DND-41 (cell line): ENCODE measurements around the gene FMO2.

Experiments used
- ATAC-seq: fragments of 200-7000 bp; cut with Tn5 transposase; 3 replicates; pipeline ENCODE4 v1.9.1; 2021; ENCODE audit warnings: low read depth; ENCODE audit not compliant: insufficient read depth
- DNase-seq: peaks from one replicate; pipeline ENCODE4 v3.0.0-alpha.2; 2020
- H2AFZ ChIP-seq: 2 replicates; pipeline ENCODE4 v1.6.0; 2012; ENCODE audit warnings: low read depth, low read length
- H3K27ac ChIP-seq: 2 replicates; pipeline ENCODE4 v1.5.1; 2012; ENCODE audit warnings: low read length, inconsistent platforms
- H3K27me3 ChIP-seq: fragments of 200-600 bp; sonication (generic); 2 replicates; pipeline ENCODE4 v1.6.0; 2012; ENCODE audit warnings: low read length, mild to moderate bottlenecking, inconsistent platforms; ENCODE audit not compliant: insufficient read depth, poor library complexity
- H3K36me3 ChIP-seq: 2 replicates; pipeline ENCODE4 v1.5.1; 2012; ENCODE audit warnings: low read length, inconsistent platforms; ENCODE audit not compliant: insufficient read depth
- H3K4me1 ChIP-seq: 2 replicates; pipeline ENCODE4 v1.5.1; 2012; ENCODE audit warnings: mild to moderate bottlenecking, low read length; ENCODE audit not compliant: insufficient read depth
- H3K4me2 ChIP-seq: 2 replicates; pipeline ENCODE4 v1.6.0; 2012; ENCODE audit warnings: mild to moderate bottlenecking, moderate library complexity, low read length, inconsistent platforms; ENCODE audit not compliant: insufficient read depth
- H3K4me3 ChIP-seq, 2 experiments: fragments of 200-600 bp in 1 of 2; shearing (Covaris generic) in 1 of 2; 2 replicates each; pipeline ENCODE4 v1.5.1; 2012 to 2016; ENCODE audit warnings: inconsistent platforms in 2 of 2, low read length in 2 of 2, mild to moderate bottlenecking in 2 of 2, low read depth in 1 of 2, moderate library complexity in 1 of 2
- H3K79me2 ChIP-seq: 2 replicates; pipeline ENCODE4 v1.6.0; 2012; ENCODE audit warnings: low read length, inconsistent platforms; ENCODE audit not compliant: insufficient read depth
- H3K9ac ChIP-seq: 2 replicates; pipeline ENCODE4 v1.6.0; 2012; ENCODE audit warnings: low read depth, mild to moderate bottlenecking, inconsistent platforms, low read length, moderate library complexity
- H3K9me3 ChIP-seq: 2 replicates; pipeline ENCODE4 v1.5.1; 2012; ENCODE audit warnings: low read length, moderate library complexity, mild to moderate bottlenecking, inconsistent platforms; ENCODE audit not compliant: insufficient read depth, severe bottlenecking
- H4K20me1 ChIP-seq: 2 replicates; pipeline ENCODE4 v1.6.0; 2012; ENCODE audit warnings: low read length; ENCODE audit not compliant: insufficient read depth
- EZH2 ChIP-seq: IDR thresholded peaks from 3 replicates; pipeline ENCODE4 v1.6.1; 2012; ENCODE audit warnings: borderline replicate concordance, low read depth, mild to moderate bottlenecking, moderate library complexity, low read length, inconsistent platforms; ENCODE audit not compliant: severe bottlenecking
- TF ChIP-seq, protein P1 (sequence below): IDR thresholded peaks from 2 replicates; pipeline ENCODE4 v1.5.1; 2012; ENCODE audit warnings: borderline replicate concordance, low read length, moderate library complexity, mild to moderate bottlenecking; ENCODE audit not compliant: poor library complexity, severe bottlenecking; ENCODE audit errors: extremely low read depth

Gene FMO2

DNA sequence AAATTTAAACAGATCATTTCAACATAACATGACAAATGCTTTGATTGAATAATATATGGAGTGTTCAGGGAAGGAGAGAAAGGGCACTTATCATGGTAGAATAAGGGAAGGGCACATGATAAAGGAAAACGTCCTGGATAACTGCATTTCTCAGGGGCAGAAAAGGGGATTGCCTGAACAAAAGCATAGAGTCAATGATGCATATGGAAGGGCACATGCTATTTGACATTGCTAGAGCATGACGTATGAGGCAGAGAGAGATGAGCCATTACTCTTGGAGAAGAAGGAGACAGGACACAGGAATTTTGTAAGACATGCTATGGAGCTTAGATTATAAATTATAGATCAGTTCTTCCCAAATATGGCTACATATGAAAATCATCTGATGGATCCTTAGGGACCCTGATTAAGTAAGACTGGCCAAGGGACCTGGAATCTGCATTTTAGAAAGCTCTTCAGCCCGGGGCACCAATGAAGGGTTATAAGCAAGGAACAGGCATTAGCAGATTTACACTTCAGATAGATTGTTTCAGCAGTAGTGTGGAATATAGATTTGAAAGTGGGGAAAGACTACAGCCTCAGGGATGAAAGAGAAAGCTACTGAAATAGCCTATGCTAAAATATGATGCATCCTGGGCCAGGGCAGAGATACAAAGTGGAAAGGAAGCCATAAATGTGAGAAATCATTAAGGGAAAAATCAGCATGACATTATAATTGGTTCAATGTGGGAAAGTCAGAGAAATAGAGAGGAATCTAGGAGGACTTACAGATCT is 21.3 kb downstream of the FMO2 start:
- Histone ChIP-seq H3K4me2 (no peak overlapping the region), H3K36me3 (no peaks in the 10 kb centered on the region), H3K9ac (no peak overlapping the region), H2AFZ (no peak overlapping the region), H3K27ac (no peak overlapping the region), H4K20me1 (no peaks in the 10 kb centered on the region), H3K79me2 (no peaks in the 10 kb centered on the region), H3K9me3 (no peaks in the 10 kb centered on the region), H3K4me3 (no peak overlapping the region), H3K4me1 (no peaks in the 10 kb centered on the region), H3K27me3 (peaks cover 4% of the 10 kb centered on the region)
- ATAC-seq (no peak), DNase-seq (no peak)
- TF ChIP-seq, protein P1, sequence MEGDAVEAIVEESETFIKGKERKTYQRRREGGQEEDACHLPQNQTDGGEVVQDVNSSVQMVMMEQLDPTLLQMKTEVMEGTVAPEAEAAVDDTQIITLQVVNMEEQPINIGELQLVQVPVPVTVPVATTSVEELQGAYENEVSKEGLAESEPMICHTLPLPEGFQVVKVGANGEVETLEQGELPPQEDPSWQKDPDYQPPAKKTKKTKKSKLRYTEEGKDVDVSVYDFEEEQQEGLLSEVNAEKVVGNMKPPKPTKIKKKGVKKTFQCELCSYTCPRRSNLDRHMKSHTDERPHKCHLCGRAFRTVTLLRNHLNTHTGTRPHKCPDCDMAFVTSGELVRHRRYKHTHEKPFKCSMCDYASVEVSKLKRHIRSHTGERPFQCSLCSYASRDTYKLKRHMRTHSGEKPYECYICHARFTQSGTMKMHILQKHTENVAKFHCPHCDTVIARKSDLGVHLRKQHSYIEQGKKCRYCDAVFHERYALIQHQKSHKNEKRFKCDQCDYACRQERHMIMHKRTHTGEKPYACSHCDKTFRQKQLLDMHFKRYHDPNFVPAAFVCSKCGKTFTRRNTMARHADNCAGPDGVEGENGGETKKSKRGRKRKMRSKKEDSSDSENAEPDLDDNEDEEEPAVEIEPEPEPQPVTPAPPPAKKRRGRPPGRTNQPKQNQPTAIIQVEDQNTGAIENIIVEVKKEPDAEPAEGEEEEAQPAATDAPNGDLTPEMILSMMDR: no peak
- TF ChIP-seq EZH2: no peak

DNA sequence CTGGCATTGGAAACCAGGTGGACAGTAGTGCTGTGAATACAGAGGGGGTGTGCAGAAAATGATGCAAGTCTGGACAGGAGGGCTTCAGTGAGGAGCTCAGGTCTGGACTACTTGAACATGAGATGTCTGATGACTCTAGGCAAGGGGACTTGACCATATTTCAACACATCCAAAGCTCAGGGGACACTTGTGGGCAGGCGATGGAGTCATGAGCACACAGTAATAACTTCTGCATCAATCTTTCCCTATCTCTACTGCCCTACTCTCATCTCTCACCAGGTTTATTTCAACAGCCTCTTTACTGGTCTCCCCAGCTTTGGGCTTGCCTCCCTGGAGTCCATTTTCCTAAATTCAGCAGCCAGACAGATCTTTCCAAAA is 21.9 kb downstream of the FMO2 start:
- H3K4me3 ChIP-seq: no peak overlapping the region
- no peaks in the 10 kb centered on the region for H3K36me3 ChIP-seq
- no peaks in the 10 kb centered on the region for H3K4me1 ChIP-seq
- H3K4me2 ChIP-seq: no peak overlapping the region
- H3K9ac ChIP-seq: no peak overlapping the region
- H4K20me1 ChIP-seq: no peaks in the 10 kb centered on the region
- DNase-seq (no peak), ATAC-seq (no peak)
- peaks cover 4% of the 10 kb centered on the region for H3K27me3 ChIP-seq
- no peak overlapping the region for H3K27ac ChIP-seq
- no peaks in the 10 kb centered on the region for H3K9me3 ChIP-seq
- TF ChIP-seq, protein P1: no peak
- H2AFZ ChIP-seq: no peak overlapping the region
- H3K79me2 ChIP-seq: no peaks in the 10 kb centered on the region

DNA sequence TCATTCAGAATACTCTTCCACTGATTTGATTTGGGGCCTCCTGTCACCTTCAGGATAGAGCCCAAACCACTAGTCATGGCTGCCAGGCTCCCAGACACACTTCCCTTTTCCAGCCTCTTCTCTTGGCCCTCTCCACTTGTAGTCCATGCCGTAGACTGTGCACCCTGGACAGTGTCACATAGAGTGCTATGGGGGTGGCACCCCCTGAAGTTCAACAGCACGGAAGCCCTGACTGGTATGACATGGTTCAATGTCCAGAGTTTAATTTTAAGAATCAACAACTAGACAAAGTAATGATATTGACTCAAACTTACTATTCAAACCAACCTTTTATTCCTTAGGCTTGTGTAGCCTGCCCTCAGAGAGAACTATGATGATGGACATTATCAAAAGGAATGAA is 22.3 kb downstream of the FMO2 start:
- Histone ChIP-seq H3K4me3 (no peak overlapping the region), H3K36me3 (no peaks in the 10 kb centered on the region), H3K27me3 (peaks cover 4% of the 10 kb centered on the region), H4K20me1 (no peaks in the 10 kb centered on the region), H3K79me2 (no peaks in the 10 kb centered on the region), H2AFZ (no peak overlapping the region), H3K9me3 (no peaks in the 10 kb centered on the region), H3K4me2 (no peak overlapping the region), H3K9ac (no peak overlapping the region), H3K27ac (no peak overlapping the region), H3K4me1 (no peaks in the 10 kb centered on the region)
- ATAC-seq: no peak
- DNase-seq: no peak
- TF ChIP-seq, protein P1: no peak
- no peak for TF ChIP-seq EZH2
